Measurements from ENCODE around the gene ACADS. TPM values are rescaled to one million over a fixed set of nuclear protein-coding genes. Genes with fewer than 3 reads are reported as not detected.
A peak's percentile ranks its signal among the peaks of the same experiment; 100 is the strongest.

ACADS gene
- total RNA-seq, 1 donor = 10.5 TPM

DNA sequence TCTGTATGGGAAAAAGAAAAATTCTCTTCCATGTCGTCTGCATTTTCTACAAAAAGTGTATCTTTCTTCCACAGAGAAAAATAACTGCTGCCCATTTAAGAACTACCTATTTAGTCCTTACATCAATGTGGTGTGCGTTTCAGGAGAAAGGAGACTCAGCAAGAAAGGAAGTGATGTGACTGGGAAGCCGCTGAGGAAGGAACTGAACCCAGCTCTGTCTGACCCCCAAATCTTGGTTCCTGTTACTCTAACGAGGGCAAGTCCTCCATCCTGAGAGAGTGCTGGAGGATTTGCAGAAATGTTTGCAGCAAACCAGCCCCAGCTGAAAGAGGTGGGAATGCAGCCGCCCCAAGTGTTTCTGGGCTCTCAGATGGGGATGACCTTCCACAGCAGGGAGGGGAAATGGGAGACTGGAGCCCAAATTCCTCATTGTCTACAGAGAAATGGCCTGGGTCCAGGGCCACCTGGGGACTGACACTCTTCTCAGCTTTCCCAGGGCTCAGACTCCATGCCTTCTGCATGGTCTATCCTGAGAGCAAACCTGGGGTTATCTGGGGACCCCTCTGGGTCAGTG is 45.4 kb upstream of the ACADS start:
- no peak for DNase-seq (ENCODE audit: insufficient read length, low spot score, missing footprints)
- no peak overlapping the region for H3K27ac ChIP-seq (ENCODE audit: low read depth, low read length)
- H3K79me2 ChIP-seq (ENCODE audit: insufficient read depth, low read length) = no peaks in the 10 kb centered on the region
- no peak overlapping the region for H3K4me2 ChIP-seq (ENCODE audit: insufficient read depth, low read length)
- H2AFZ ChIP-seq (ENCODE audit: low read length) = no peak overlapping the region
- no peaks in the 10 kb centered on the region for H3K9me3 ChIP-seq (ENCODE audit: low read depth, low read length)
- H3K27me3 ChIP-seq (ENCODE audit: insufficient read depth, low read length) = no peaks in the 10 kb centered on the region
- H3K36me3 ChIP-seq (ENCODE audit: insufficient read depth, low read length) = no peaks in the 10 kb centered on the region
- no peak overlapping the region for H3K4me3 ChIP-seq (ENCODE audit: insufficient read depth, low read length)
- H3K4me1 ChIP-seq (ENCODE audit: insufficient read depth, low read length) = peaks cover 8% of the 10 kb centered on the region
- H4K20me1 ChIP-seq (ENCODE audit: insufficient read depth, low read length) = no peaks in the 10 kb centered on the region
- TF ChIP-seq, protein P1, sequence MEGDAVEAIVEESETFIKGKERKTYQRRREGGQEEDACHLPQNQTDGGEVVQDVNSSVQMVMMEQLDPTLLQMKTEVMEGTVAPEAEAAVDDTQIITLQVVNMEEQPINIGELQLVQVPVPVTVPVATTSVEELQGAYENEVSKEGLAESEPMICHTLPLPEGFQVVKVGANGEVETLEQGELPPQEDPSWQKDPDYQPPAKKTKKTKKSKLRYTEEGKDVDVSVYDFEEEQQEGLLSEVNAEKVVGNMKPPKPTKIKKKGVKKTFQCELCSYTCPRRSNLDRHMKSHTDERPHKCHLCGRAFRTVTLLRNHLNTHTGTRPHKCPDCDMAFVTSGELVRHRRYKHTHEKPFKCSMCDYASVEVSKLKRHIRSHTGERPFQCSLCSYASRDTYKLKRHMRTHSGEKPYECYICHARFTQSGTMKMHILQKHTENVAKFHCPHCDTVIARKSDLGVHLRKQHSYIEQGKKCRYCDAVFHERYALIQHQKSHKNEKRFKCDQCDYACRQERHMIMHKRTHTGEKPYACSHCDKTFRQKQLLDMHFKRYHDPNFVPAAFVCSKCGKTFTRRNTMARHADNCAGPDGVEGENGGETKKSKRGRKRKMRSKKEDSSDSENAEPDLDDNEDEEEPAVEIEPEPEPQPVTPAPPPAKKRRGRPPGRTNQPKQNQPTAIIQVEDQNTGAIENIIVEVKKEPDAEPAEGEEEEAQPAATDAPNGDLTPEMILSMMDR (IDR thresholded peaks at IDR 0.05; ENCODE audit: extremely low read depth, low read depth, low read length) = no peak

DNA sequence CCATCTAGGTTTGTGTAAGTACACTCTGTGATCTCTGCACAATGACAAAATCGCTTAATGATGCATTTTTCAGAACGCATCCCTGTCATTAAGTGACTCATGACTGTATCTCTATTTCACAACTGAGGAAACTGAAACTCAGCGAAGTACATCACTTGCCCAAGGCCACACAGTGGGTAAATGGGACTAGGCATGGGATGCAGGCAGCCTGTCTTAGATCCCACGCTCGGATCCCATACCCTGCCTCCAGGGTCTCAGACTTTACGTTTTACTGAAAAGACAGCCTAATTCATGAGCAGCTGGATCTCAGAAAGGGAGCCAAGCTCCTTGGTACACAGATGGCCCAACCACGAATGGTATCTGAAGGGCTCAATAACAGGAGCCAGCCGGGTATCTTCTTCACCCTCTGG is 41.1 kb upstream of the ACADS start:
- Histone ChIP-seq H3K36me3 (ENCODE audit: insufficient read depth, low read length) (no peaks in the 10 kb centered on the region), H3K4me1 (ENCODE audit: insufficient read depth, low read length) (peaks cover 24% of the 10 kb centered on the region), H3K27ac (ENCODE audit: low read depth, low read length) (no peak overlapping the region), H2AFZ (ENCODE audit: low read length) (peak overlapping the region; percentile 12), H3K79me2 (ENCODE audit: insufficient read depth, low read length) (peaks cover 25% of the 10 kb centered on the region), H3K9me3 (ENCODE audit: low read depth, low read length) (no peaks in the 10 kb centered on the region), H3K4me3 (ENCODE audit: insufficient read depth, low read length) (no peak overlapping the region), H4K20me1 (ENCODE audit: insufficient read depth, low read length) (peaks cover 18% of the 10 kb centered on the region), H3K27me3 (ENCODE audit: insufficient read depth, low read length) (no peaks in the 10 kb centered on the region), H3K4me2 (ENCODE audit: insufficient read depth, low read length) (no peak overlapping the region)
- TF ChIP-seq, protein P1 (IDR thresholded peaks at IDR 0.05; ENCODE audit: extremely low read depth, low read depth, low read length) = no peak
- no peak for DNase-seq (ENCODE audit: insufficient read length, low spot score, missing footprints)

DNA sequence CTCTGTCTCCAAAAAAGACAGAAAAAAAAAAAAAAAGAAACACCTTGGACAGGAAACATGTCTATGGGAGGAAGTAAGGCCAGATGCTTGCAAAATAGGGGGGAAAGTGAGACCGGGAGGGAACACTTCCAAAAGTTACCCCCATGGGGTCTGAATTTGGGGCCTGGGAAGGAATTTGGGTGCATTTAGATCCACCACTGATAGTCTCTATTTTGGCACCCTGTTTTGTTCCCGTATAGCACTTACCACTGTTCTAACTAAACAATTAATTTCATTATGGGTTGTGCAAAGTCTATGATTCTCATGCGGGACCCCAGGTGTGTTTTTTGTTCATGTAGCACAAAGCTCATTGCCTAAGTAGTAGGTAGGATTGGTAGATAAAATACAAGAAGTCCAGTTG is 40.1 kb upstream of the ACADS start:
- H3K27me3 ChIP-seq (ENCODE audit: insufficient read depth, low read length) = no peaks in the 10 kb centered on the region
- no peak overlapping the region for H3K4me2 ChIP-seq (ENCODE audit: insufficient read depth, low read length)
- no peak overlapping the region for H3K27ac ChIP-seq (ENCODE audit: low read depth, low read length)
- H3K9me3 ChIP-seq (ENCODE audit: low read depth, low read length) = no peaks in the 10 kb centered on the region
- peaks cover 28% of the 10 kb centered on the region for H4K20me1 ChIP-seq (ENCODE audit: insufficient read depth, low read length)
- TF ChIP-seq, protein P1 (IDR thresholded peaks at IDR 0.05; ENCODE audit: extremely low read depth, low read depth, low read length) = no peak
- no peaks in the 10 kb centered on the region for H3K36me3 ChIP-seq (ENCODE audit: insufficient read depth, low read length)
- peaks cover 28% of the 10 kb centered on the region for H3K4me1 ChIP-seq (ENCODE audit: insufficient read depth, low read length)
- no peak overlapping the region for H2AFZ ChIP-seq (ENCODE audit: low read length)
- peaks cover 35% of the 10 kb centered on the region for H3K79me2 ChIP-seq (ENCODE audit: insufficient read depth, low read length)
- DNase-seq (ENCODE audit: insufficient read length, low spot score, missing footprints) = no peak
- no peak overlapping the region for H3K4me3 ChIP-seq (ENCODE audit: insufficient read depth, low read length)

DNA sequence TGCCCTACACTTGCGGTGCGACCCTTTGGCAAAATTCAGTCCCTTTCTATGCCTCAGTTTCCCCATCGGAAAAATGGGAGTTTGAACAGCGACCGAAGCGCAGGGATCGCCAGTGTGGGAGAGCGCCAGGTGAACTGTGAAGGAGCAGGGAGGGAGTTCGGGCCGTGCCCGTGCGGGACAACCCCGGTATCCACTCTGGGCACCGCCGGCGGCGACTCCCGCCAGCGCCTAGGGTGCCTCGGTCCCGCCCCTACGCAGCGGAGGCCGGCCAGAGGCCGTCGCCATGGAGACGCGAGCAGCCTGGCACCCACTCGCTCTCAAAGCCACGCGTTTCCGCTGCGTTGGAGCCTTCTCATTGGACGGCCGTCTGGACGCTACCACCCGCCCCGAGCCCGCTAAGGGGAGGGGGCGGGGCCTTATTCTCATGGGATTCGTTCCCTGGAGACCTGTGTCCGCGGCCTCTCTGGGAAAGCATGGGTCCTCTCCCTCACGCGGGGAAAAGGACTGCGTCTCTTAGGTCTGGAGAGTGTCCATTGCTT is 39.4 kb upstream of the ACADS start:
- Histone ChIP-seq H3K4me1 (ENCODE audit: insufficient read depth, low read length) (peaks cover 28% of the 10 kb centered on the region), H3K4me2 (ENCODE audit: insufficient read depth, low read length) (peak overlapping the region; percentile 92), H4K20me1 (ENCODE audit: insufficient read depth, low read length) (peaks cover 35% of the 10 kb centered on the region), H3K79me2 (ENCODE audit: insufficient read depth, low read length) (peaks cover 42% of the 10 kb centered on the region), H2AFZ (ENCODE audit: low read length) (peak overlapping the region; percentile 96), H3K36me3 (ENCODE audit: insufficient read depth, low read length) (no peaks in the 10 kb centered on the region), H3K27ac (ENCODE audit: low read depth, low read length) (peak overlapping the region; percentile 97), H3K4me3 (ENCODE audit: insufficient read depth, low read length) (peak overlapping the region; percentile 91), H3K9me3 (ENCODE audit: low read depth, low read length) (no peaks in the 10 kb centered on the region), H3K27me3 (ENCODE audit: insufficient read depth, low read length) (no peaks in the 10 kb centered on the region)
- TF ChIP-seq, protein P1 (IDR thresholded peaks at IDR 0.05; ENCODE audit: extremely low read depth, low read depth, low read length) = no peak
- peak; percentile 98 for DNase-seq (ENCODE audit: insufficient read length, low spot score, missing footprints)
